HepG2 (cell line): ENCODE data around the gene C3orf52. TPM values are rescaled to one million over a fixed set of nuclear protein-coding genes. Genes with fewer than 3 reads are reported as not detected.
A peak's percentile ranks its signal among the peaks of the same experiment; 100 is the strongest.

Experiments used
- EZH2 ChIP-seq: conservative IDR thresholded peaks from 2 replicates; pipeline ENCODE4 v1.6.1; 2012; ENCODE audit warnings: mild to moderate bottlenecking, low read depth, low read length, moderate library complexity
- HNRNPUL1 ChIP-seq: fragments of 200-400 bp; formaldehyde crosslinking; IDR thresholded peaks from 2 replicates; pipeline ENCODE4 v1.6.1; 2017; ENCODE audit warnings: low read depth, mild to moderate bottlenecking, low read length, moderate library complexity
- MAZ ChIP-seq, 2 experiments: sonication (generic) in 1 of 2; formaldehyde crosslinking in 1 of 2; IDR thresholded peaks; 2 replicates each; pipeline versions ENCODE4 v1.5.0 to v1.6.1; 2012 to 2020; ENCODE audit warnings: low read depth in 2 of 2, mild to moderate bottlenecking in 2 of 2, borderline replicate concordance in 1 of 2, improper control_type of control experiment in 1 of 2, low read length in 1 of 2, missing genetic modification reagents in 1 of 2, moderate library complexity in 1 of 2
- PHF20 ChIP-seq: sonication (generic); formaldehyde crosslinking; IDR thresholded peaks from 2 replicates; pipeline ENCODE4 v1.5.0; 2020; ENCODE audit warnings: mild to moderate bottlenecking, missing genetic modification reagents
- POGK ChIP-seq: sonication (generic); formaldehyde crosslinking; conservative IDR thresholded peaks from 2 replicates; pipeline ENCODE4 v1.8.0; 2022; ENCODE audit warnings: mild to moderate bottlenecking, moderate library complexity, missing genetic modification reagents
- ZBTB3 ChIP-seq: sonication (generic); formaldehyde crosslinking; IDR thresholded peaks from 2 replicates; pipeline ENCODE4 v1.4.0; 2020; ENCODE audit warnings: low read depth, mild to moderate bottlenecking, moderate library complexity, missing genetic modification reagents, borderline replicate concordance
- ZBTB40 ChIP-seq, 2 experiments: fragments of 450-650 bp in 1 of 2; sonication (generic) in 1 of 2; formaldehyde crosslinking in 1 of 2; IDR thresholded peaks; 2 replicates each; pipeline versions ENCODE4 v1.6.1 to v1.8.0; 2016 to 2022; ENCODE audit warnings: antibody characterized with exemption in 1 of 2, mild to moderate bottlenecking in 1 of 2, missing genetic modification reagents in 1 of 2
- ZNF142 ChIP-seq: sonication (generic); formaldehyde crosslinking; IDR thresholded peaks from 2 replicates; pipeline ENCODE4 v1.4.0; 2020; ENCODE audit warnings: missing genetic modification reagents
- polyA plus RNA-seq, 8 experiments: library from polyadenylated mRNA; depleted of rRNA in 3 of 8; stranded (reverse) in 7 of 8; unstranded in 1 of 8; fragments of >200 nt; fragmentation: Illumina TruSeq in 4 of 8; extraction: Trizol in 4 of 8; gene quantifications; 2 replicates each; pipeline versions ENCODE4 v1.2.1 to v1.2.3, GENCODE V29; 2011 to 2016; ENCODE audit warnings: low read depth in 4 of 8, missing spikeins in 1 of 8, mixed read lengths in 1 of 8; ENCODE audit not compliant: insufficient read depth in 1 of 8
- total RNA-seq, 5 experiments: library from RNA; depleted of rRNA; stranded (reverse); fragments of >200 nt; fragmentation: Illumina TruSeq; extraction: Trizol; gene quantifications; 2 replicates each; pipeline ENCODE4 v1.2.3, GENCODE V29; 2016; ENCODE audit warnings: low read depth in 1 of 5

Gene C3orf52
- total and polyA plus RNA-seq, 2 of the 13 experiments (the other 11 are each of a cell fraction or from before 2014, with no cell fraction given): 0.79 to 1.2 TPM

GRCh38 chr3:112086076-112086854 lies at the start of gene C3orf52 (continued):
- TF ChIP-seq POGK (CRISPR knock-in tag) (peak; percentile 79; the same call in 1 of the 2 replicates), HNRNPUL1 (no peak), EZH2 (no peak), PHF20 (CRISPR knock-in tag) (0 out of 2 replicates have a peak, but pooled peaks have one; percentile 33), ZBTB3 (CRISPR knock-in tag) (0 out of 2 replicates have a peak, but pooled peaks have one; percentile 47), ZBTB40 (IDR thresholded peaks at IDR 0.05) (no peak), ZBTB40 (CRISPR knock-in tag; IDR thresholded peaks at IDR 0.05) (peak; percentile 74), MAZ (IDR thresholded peaks at IDR 0.05; ENCODE audit: borderline replicate concordance, low read depth, low read length) (no peak), MAZ (CRISPR knock-in tag; IDR thresholded peaks at IDR 0.05; ENCODE audit: low read depth) (peak; percentile 81; the same call in 1 of the 2 replicates), ZNF142 (0 out of 2 replicates have a peak, but pooled peaks have one; percentile 48)
